Measurements from ENCODE around the gene SORCS1.

Gene SORCS1

GRCh38 chr10:106795619-106796018 is 368.9 kb downstream of the SORCS1 start:
- no peak for DNase-seq

GRCh38 chr10:106793617-106794016 is 370.9 kb downstream of the SORCS1 start:
- no peak for DNase-seq

GRCh38 chr10:106789623-106790022 is 374.9 kb downstream of the SORCS1 start:
- no peak for DNase-seq

GRCh38 chr10:106788982-106789381 is 375.5 kb downstream of the SORCS1 start:
- DNase-seq, result no peak

- DNase-seq, result no peak
These were observed 379.0 kb downstream of the SORCS1 start for GRCh38 chr10:106785528-106785927.

GRCh38 chr10:106780632-106781031 is 383.9 kb downstream of the SORCS1 start:
- no peak for DNase-seq

- DNase-seq, result no peak
These were observed 386.7 kb downstream of the SORCS1 start for GRCh38 chr10:106777841-106778240.

GRCh38 chr10:106775127-106775526 is 389.4 kb downstream of the SORCS1 start:
- no peak for DNase-seq

- no peak for DNase-seq
These were observed 391.5 kb downstream of the SORCS1 start for GRCh38 chr10:106772957-106773356.

- DNase-seq, result no peak
These were observed 393.4 kb downstream of the SORCS1 start for GRCh38 chr10:106771154-106771553.

GRCh38 chr10:106768204-106768603 is 396.3 kb downstream of the SORCS1 start:
- DNase-seq, result no peak

GRCh38 chr10:106765928-106766327 is 398.6 kb downstream of the SORCS1 start:
- DNase-seq, result no peak

GRCh38 chr10:106765241-106765754 is 399.2 kb downstream of the SORCS1 start:
- DNase-seq, result no peak

- no peak for DNase-seq
These were observed 400.1 kb downstream of the SORCS1 start for GRCh38 chr10:106764360-106764759.

- no peak for DNase-seq
These were observed 402.6 kb downstream of the SORCS1 start for GRCh38 chr10:106761906-106762305.

GRCh38 chr10:106757521-106757920 is 407.0 kb downstream of the SORCS1 start:
- no peak for DNase-seq

- DNase-seq, result no peak
These were observed 413.4 kb downstream of the SORCS1 start for GRCh38 chr10:106751091-106751490.

- DNase-seq, result no peak
These were observed 417.6 kb downstream of the SORCS1 start for GRCh38 chr10:106746868-106747267.

GRCh38 chr10:106741006-106741530 is 423.4 kb downstream of the SORCS1 start:
- DNase-seq, result no peak

GRCh38 chr10:106740071-106740470 is 424.4 kb downstream of the SORCS1 start:
- no peak for DNase-seq

- no peak for DNase-seq
These were observed 430.3 kb downstream of the SORCS1 start for GRCh38 chr10:106734220-106734619.

- no peak for DNase-seq
These were observed 436.3 kb downstream of the SORCS1 start for GRCh38 chr10:106728232-106728631.

GRCh38 chr10:106727170-106727569 is 437.3 kb downstream of the SORCS1 start:
- DNase-seq, result no peak

GRCh38 chr10:106722524-106722923 is 442.0 kb downstream of the SORCS1 start:
- DNase-seq, result no peak

GRCh38 chr10:106720683-106721082 is 443.8 kb downstream of the SORCS1 start:
- no peak for DNase-seq
